Stomach (tissue), 4 donors: ENCODE results near the gene TMEM260.

Source experiments
- CTCF ChIP-seq, 7 experiments: fragments of 450-650 bp in 4 of 7; fragments of 200-600 bp in 3 of 7; sonication (generic) in 3 of 7; IDR thresholded peaks; one replicate each; pipeline ENCODE4 v1.5.1; 2016 to 2019; ENCODE audit warnings: antibody characterized with exemption in 7 of 7, control low read depth in 2 of 7, mild to moderate bottlenecking in 1 of 7
- EP300 ChIP-seq: sonication (generic); formaldehyde crosslinking; IDR thresholded peaks from one replicate; pipeline ENCODE4 v1.6.1; 2017; ENCODE audit warnings: antibody characterized with exemption
- POLR2A ChIP-seq, 4 donors: fragments of 450-650 bp; IDR thresholded peaks; one replicate each; pipeline ENCODE4 v1.6.1; 2016; ENCODE audit warnings: antibody characterized with exemption in 4 of 4, control low read depth in 2 of 4, mild to moderate bottlenecking in 1 of 4, moderate library complexity in 1 of 4
- POLR2AphosphoS5 ChIP-seq, 3 donors: sonication (generic); formaldehyde crosslinking; IDR thresholded peaks; one replicate each; pipeline ENCODE4 v1.6.1; 2016; ENCODE audit warnings: antibody characterized with exemption in 3 of 3

- TF ChIP-seq CTCF (IDR thresholded peaks at IDR 0.05) (no peak), POLR2A (IDR thresholded peaks at IDR 0.05) (no peak), EP300 (no peak), POLR2AphosphoS5 (IDR thresholded peaks at IDR 0.05) (no peak)
Observed at GRCh38 chr14:56585461-56586084, 6.0 kb downstream of the TMEM260 start.
